Prostate gland (tissue), 2 donors: ENCODE data around the gene SRRM3. TPM values are rescaled to one million over a fixed set of nuclear protein-coding genes. Genes with fewer than 3 reads are reported as not detected.

Source experiments
- DNase-seq: peaks from one replicate; pipeline ENCODE4 v3.0.0-alpha.2; 2019; ENCODE audit warnings: low spot score
- H3K27ac ChIP-seq, 2 donors: fragments of 200-600 bp; sonication (generic); 2 replicates each; pipeline ENCODE4 v1.5.1; 2017 to 2019
- H3K27me3 ChIP-seq: fragments of 200-600 bp; sonication (generic); replicated peaks from 2 replicates; pipeline ENCODE4 v1.5.1; 2019; ENCODE audit not compliant: insufficient read depth
- H3K36me3 ChIP-seq, 2 donors: fragments of 200-600 bp; sonication (generic); 1 replicate in 1 of 2; 2 replicates in 1 of 2; pipeline versions ENCODE4 v1.5.1 to v1.8.1; 2017 to 2019
- H3K4me1 ChIP-seq: fragments of 200-600 bp; sonication (generic); replicated peaks from 2 replicates; pipeline ENCODE4 v1.5.1; 2019
- H3K4me3 ChIP-seq, 2 donors: fragments of 200-600 bp; sonication (generic); 2 replicates each; pipeline ENCODE4 v1.5.1; 2017 to 2019
- H3K9me3 ChIP-seq: fragments of 200-600 bp; sonication (generic); 2 replicates; pipeline ENCODE4 v1.5.1; 2017
- CTCF ChIP-seq, 4 experiments: fragments of 200-600 bp in 2 of 4; fragments of 450-650 bp in 2 of 4; sonication (generic) in 2 of 4; IDR thresholded peaks; 1 replicate in 3 of 4; 2 replicates in 1 of 4; pipeline ENCODE4 v1.5.1; 2016 to 2019; ENCODE audit warnings: antibody characterized with exemption in 4 of 4, mild to moderate bottlenecking in 2 of 4, moderate library complexity in 2 of 4
- POLR2A ChIP-seq: fragments of 450-650 bp; IDR thresholded peaks from one replicate; pipeline ENCODE4 v1.6.1; 2016; ENCODE audit warnings: antibody characterized with exemption, mild to moderate bottlenecking
- POLR2AphosphoS5 ChIP-seq: sonication (generic); formaldehyde crosslinking; IDR thresholded peaks from one replicate; pipeline ENCODE4 v1.6.1; 2017; ENCODE audit warnings: antibody characterized with exemption
- WGBS: methylation state at CpG from one replicate; pipeline ENCODE4 v1.1.5; 2018; 5-methylcytosine and 5-hydroxymethylcytosine counted together
- intact Hi-C: fragments of 100-400 bp; cut with DNase I; formaldehyde crosslinking; loops from one replicate; pipeline ENCODE4 v1.14.2; 2022
- total RNA-seq, 2 donors: library from RNA; depleted of rRNA; stranded (reverse); fragments of >200 nt; gene quantifications; one replicate each; pipeline ENCODE4 v1.1.0, GENCODE V29; 2016

Gene SRRM3
- total RNA-seq, 2 donors from 2014 or later = 3.1 to 6.8 TPM

GRCh38 chr7:76278540-76278939 is 76.8 kb downstream of the SRRM3 start:
- H3K4me1 ChIP-seq = no peaks in the 10 kb centered on the region
- H3K27ac ChIP-seq = no peak overlapping the region
- H3K27me3 ChIP-seq = no peaks in the 10 kb centered on the region
- WGBS = 92% methylated on average over 1 of the region's 1 CpG
- DNase-seq = no peak
- no peak for TF ChIP-seq POLR2A
- TF ChIP-seq CTCF (IDR thresholded peaks at IDR 0.05) = no peak
- TF ChIP-seq POLR2AphosphoS5 = no peak
- H3K9me3 ChIP-seq = no peaks in the 10 kb centered on the region
- intact Hi-C loops = no loop called here
- no peaks in the 10 kb centered on the region for H3K36me3 ChIP-seq
- no peak overlapping the region for H3K4me3 ChIP-seq

DNA sequence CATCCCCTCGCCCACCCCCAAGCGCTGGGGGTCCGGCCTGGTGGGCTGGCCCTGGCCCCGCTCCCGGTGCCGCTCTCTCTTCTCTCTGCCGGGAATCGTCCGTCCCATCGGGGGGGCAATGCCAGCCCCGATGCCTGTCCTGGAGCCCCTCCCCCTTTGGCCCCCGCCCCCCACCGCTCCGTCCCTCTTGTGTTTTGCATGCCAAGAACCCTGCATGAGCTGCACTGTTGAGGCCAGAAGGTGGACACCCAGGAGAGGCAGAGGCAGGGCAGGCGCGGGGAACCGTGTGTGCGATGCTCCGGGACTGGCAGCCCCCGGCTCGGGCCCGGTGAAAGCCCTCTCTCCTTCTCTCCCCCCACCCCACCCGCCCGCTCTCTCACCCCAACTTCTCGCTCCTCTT is 78.7 kb downstream of the SRRM3 start:
- DNase-seq = no peak
- H3K27me3 ChIP-seq = no peaks in the 10 kb centered on the region
- no peaks in the 10 kb centered on the region for H3K4me1 ChIP-seq
- TF ChIP-seq POLR2AphosphoS5 (no peak), POLR2A (no peak), CTCF (IDR thresholded peaks at IDR 0.05) (no peak)
- intact Hi-C loops = no loop called here
- no peaks in the 10 kb centered on the region for H3K36me3 ChIP-seq
- no peaks in the 10 kb centered on the region for H3K9me3 ChIP-seq
- H3K4me3 ChIP-seq = no peak overlapping the region
- H3K27ac ChIP-seq = no peak overlapping the region
- 20% methylated on average over 25 of the region's 25 CpGs for WGBS

GRCh38 chr7:76281006-76281705 is 79.5 kb downstream of the SRRM3 start:
- intact Hi-C loops = no loop called here
- no peaks in the 10 kb centered on the region for H3K36me3 ChIP-seq
- H3K27ac ChIP-seq = no peak overlapping the region
- no peaks in the 10 kb centered on the region for H3K9me3 ChIP-seq
- no peaks in the 10 kb centered on the region for H3K4me1 ChIP-seq
- WGBS = 5% methylated on average over 57 of the region's 63 CpGs
- no peaks in the 10 kb centered on the region for H3K27me3 ChIP-seq
- DNase-seq = no peak
- peak overlapping the region; percentile 12 to 53 for H3K4me3 ChIP-seq
- TF ChIP-seq CTCF (IDR thresholded peaks at IDR 0.05) = no peak
- TF ChIP-seq POLR2AphosphoS5 = no peak

- intact Hi-C loops = no loop called here
- TF ChIP-seq CTCF (IDR thresholded peaks at IDR 0.05) = no peak
- no peak for TF ChIP-seq POLR2A
- no peak for TF ChIP-seq POLR2AphosphoS5
- no peaks in the 10 kb centered on the region for H3K4me1 ChIP-seq
- H3K27me3 ChIP-seq = no peaks in the 10 kb centered on the region
- H3K9me3 ChIP-seq = no peaks in the 10 kb centered on the region
- WGBS = 1% methylated on average over 30 of the region's 36 CpGs
- no peak for DNase-seq
- no peaks in the 10 kb centered on the region for H3K36me3 ChIP-seq
- H3K4me3 ChIP-seq = peak overlapping the region; percentile 44 to 53
- H3K27ac ChIP-seq = no peak overlapping the region
These were observed 80.1 kb downstream of the SRRM3 start for GRCh38 chr7:76281706-76282343.
